DMS153 treated with DMSO at 0.1 percent for 48 hours (cell line): ENCODE measurements around the gene ITLN1.

ENCODE experiments used
- DNase-seq: peaks from one replicate; lab custom pipeline; 2025; ENCODE audit not compliant: unreplicated experiment; lab: John Stamatoyannopoulos, UW

Gene ITLN1

DNA sequence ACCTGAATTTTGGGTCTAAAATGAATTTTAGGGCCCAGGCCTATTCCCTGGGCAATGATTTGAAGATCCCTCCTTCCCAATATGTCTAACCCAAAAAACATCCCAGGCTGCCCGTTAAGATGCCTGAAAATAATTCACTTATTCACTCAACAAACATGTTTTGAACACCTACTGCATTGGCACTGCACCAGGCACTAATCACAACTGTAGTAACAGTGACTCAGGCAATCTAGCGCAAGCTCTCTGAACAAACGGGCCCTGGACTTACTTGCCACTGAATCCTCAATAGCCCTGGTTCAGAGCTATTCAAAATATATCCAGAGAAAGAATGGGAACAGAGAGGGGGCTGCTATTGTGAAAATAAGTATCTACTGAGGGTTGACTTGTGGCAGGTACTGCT lies 26.5 kb downstream of the ITLN1 start:
- DNase-seq, result no peak

DNA sequence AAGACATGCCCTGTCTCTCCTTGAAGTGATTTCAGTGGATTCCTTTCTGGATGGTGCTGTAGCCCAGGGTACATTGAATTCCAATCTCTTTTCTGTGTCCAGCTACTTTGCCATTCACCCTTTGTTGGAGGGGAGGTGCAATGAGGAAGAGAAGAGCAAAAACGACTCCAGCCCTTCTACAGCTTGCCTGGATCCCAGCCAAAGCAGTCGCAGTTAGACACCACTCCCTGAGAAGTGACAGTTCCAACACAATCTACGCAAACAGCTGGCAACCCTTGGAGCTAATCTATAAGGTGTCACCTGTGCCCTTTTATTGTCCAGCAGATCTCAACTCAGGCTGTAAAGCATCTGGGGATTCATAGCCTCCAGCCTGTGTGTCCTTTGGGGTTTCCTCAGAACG lies 26.9 kb downstream of the ITLN1 start:
- no peak for DNase-seq

DNA sequence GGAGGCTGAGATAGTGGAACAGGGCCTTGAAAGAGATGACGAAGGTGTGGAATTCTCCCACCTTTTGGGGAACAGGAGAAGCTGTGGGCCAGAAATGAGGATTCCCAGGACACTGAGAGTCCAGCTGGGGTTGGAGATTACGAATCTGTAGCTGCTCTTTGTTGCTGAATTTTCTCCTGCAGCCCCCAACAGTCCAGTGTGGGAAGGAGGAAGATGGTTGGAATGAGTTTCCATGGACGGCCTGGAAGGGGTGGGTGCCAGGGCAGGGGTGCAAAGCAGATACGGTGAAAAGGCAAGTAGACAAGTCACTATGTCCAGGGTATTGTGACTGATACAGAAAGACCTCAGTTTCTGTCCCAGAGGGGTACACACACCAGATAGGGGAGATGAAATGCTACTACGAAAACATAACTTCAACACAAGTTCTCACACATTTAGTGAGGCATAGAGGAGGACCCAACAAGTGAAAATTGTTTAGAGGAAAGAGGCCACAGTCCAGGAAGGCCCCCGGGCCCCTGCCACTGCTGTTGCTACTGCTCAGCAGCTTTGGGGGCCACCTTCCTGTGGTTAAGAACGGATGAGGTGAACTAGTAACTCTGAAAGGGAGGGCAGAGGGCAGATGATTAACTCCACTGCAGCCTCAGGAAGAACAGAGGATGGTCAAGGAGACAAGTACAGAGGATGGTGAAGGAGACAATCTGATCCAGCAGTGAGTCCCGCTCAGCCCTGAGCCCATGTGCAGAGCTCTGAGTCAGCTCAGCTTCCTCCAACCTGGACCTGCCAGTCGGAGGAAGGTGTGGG lies 29.6 kb downstream of the ITLN1 start:
- DNase-seq, result no peak

DNA sequence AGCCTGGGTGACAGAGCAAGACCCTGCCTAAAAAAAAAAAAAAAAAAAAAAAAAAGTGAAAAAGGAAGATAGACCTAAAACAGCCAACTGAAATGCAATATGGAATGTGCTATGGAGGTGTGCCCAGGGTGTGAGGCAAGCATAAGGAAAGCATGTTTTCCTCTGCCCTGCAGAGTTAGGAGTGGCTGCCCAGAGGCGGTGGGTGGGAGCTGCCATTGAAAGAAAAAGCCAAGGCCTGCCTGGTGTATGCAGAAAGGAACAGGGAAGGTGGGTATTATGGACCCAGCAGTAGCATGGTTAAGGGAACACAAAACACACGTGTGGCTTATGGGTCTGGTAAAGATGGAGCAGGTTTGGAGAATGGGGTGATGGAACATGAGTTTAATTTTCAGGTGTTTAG lies 31.2 kb downstream of the ITLN1 start:
- DNase-seq, result no peak

DNA sequence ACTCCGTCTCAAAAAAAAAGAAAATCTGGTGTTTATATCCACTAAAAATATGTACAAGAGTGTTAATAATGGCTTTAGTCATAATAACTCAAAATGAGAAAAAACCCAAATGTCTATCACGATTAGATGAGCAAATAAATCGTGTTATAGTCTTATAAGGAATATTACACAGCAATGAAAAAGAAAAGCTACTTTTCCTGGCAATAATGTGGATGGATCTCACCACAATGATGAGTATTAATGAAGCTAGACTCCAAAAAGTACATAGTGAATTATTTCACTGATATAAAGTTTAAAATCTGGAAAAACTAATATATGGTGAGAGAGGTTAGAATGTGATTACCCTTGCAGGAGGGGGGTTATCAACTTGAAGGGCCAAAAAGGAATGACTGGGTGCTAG lies 32.0 kb downstream of the ITLN1 start:
- no peak for DNase-seq

DNA sequence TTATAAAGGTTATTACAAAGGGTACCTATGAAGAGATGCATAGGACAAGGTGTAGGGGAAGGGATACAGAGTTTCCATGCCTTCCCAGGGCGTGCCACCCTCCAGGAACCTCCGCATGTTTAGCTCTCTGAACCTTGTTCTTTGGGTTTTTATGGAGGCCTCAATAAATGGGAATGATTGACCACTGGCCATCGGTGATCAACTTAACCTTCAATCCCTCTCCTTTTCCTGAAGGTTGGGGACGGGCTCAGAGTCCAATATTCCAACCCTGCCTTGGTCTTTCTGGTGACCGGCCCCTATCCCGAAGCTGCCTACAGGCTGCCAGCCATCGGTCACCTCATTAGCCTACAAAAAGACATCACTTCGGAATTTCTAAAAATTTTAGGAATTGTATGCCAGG lies 34.0 kb downstream of the ITLN1 start:
- DNase-seq, result no peak

DNA sequence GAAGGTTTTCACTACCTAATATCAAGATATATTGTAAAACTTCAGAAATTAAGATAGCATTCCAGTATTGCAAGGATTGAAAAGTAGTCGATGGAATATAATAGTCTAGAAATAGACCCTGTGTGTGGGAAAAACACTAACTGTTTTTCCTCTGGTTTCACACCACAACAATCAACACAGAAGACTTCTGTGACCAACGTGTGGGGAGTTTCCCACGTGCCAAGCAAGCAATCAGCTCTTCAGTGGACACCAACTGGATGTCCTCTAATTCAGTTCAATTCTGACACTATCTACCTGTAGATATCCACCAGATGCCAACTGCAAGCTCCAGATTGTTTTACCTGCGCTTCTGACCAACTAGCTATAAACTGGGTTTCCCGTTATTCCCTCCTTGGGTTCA lies 34.4 kb downstream of the ITLN1 start:
- DNase-seq, result no peak

DNA sequence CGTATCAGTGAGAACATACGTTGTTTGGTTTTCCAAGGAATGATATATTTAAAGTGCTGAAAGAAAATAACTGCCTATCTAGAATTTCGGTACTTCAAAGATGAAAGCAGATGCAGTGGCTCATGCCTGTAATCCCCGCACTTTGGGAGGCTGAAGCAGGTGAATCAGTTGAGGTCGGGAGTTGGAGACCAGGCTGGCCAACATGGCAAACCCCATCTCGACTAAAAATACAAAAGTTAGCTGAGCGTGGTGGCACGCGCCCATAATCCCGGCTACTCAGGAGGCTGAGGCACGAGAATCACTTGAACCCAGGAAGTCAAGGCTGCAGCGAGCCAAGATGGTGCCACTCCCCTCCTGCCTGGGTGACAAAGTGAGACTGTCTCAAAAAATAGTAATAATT lies 38.7 kb downstream of the ITLN1 start:
- no peak for DNase-seq

DNA sequence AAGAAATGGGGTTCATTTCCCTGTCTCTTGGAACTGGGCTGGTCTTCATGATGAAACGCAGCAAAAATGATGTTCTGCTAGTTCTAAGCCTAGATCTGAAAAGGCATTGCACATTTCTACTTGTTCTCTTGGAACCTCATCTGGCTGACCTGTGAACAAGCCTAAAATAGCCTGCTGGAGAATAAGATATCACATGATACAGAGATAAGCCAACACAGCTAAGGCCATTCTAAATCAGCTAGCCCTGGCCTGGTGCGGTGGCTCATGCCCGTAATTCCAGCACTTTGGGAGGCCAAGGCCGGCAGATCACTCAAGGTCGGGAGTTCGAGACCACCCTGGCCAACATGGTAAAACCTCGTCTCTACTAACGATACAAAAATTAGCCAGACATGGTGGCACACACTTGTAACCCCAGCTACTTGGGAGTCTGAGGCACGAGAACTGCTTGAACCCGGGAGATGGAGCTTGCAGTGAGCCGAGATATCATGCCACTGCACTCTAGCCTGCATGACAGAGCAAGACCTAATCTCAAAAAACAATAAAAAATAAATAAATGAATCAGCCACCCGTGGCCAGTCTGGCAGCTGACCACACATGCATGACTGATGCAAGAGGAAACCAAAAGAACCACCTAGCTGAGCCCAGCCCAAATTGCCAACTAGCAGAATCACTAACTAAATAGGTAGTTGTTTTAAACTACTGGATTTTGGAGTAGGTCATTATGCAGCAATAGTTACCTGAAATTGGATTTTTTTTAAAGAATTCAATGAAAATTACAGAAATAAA lies 40.3 kb downstream of the ITLN1 start:
- DNase-seq, result no peak

DNA sequence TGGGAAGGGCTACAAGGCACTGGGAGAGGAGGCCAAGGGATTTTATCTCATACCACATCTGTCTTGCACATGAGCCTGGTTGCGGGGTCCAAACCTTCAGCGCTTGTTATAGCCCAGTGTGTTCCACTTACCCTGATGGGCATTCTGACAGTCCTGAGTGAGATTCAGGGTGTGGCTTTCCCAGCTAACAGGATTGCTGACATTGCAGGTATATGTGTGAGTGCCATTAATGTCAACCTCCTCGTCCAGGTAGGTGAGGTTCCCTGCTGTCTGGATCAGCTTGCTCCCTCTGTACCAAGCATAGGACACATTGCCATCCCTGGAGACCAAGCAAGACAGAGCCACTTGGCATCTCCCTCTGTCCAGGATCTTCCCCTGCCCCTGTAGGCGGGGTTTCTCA lies 43.9 kb downstream of the ITLN1 start:
- no peak for DNase-seq

DNA sequence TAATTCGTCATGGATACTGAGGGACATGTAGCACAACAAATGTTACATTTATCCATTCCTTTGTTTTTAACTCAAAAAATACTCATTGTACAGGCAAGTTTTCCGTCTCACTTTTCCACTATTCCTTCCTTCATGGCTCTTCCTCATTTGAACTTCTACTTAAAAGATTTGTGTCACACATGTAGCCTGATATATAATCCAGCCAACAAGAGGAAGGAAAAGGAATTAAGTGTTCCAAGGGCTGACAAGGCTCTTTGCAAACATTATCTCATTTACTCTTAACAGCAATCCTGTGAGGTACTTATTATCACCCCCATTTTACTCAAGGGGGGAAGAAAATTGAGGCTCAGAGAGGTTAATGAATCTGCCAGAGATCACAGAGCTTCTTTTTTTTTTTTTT lies 45.2 kb downstream of the ITLN1 start:
- DNase-seq, result no peak

DNA sequence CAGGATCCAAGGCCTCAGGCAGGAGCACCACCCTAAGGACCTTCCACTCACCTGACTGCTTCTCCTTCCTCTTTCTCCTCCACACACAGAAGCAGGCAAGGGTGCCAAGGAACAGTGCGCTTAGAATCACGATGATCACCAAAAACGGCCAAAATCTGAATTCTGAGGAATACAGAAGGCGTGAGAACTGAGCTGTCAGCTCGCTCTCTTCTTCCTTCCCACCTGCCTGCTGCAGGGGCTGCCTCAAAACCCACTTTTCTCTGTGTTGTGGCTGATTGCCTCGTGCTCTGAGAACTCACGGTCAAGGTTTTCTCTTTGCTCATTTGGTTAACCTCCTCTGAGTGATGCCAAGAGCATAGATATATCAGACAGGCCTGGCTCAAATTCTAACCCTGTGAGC lies 46.1 kb downstream of the ITLN1 start:
- DNase-seq, result no peak

DNA sequence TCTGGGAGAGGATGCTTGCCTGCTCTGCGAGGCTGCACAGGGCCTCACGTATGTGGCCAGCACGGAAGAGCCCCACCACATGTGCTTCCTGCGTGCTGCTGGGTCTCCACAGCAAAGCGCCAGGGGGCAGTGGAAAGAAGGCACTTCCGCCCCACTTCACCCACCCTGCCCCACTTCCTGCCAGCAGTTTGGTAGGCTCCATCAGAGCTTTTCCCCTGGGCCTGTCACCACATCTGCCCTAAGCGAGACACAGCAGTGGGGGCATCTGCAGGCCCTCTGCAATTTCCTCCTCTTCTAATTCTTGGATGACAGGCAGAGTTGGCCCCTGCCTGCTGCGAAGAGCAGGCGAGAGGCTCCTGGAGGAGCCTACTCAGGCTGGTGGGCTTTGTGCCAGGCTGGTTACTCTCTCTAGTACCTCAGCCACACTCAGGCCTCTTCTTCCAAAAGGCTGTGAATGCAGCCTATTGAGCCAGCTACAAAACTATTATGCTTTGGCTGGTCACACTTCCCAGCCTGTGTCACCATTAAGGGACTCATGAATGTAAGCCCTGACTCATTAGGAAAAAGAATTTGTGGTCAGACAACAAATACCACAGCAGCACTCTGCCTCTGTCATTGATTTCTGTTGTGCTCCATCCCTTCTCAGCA lies 47.3 kb downstream of the ITLN1 start:
- no peak for DNase-seq

DNA sequence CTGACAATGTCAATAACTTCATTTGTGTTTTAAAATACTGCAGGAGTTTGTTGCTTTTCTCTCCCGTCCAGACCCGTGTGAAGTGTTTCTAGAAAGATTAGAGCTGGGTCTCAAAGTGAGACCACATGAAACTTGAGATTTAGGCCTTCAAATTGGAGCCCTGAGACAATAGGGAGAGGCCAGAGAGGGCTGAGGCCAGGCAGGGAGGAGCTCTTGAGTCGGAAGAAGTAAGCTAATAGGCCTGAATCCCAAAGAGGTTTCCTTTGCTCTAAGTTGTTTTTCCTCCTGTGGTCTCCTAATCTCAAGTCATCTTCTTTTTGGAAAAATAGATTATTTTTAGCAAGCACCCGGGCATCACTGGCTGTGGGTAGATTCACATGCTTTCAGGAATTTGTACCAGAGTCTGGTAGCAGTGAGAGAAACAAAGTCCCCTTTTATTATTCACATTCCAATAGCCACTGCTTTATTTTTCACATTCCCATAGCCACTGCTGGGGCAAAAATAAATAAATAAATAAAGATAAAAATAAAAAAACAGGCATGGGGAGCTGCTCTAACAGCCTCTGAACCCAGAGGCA lies 47.9 kb downstream of the ITLN1 start:
- no peak for DNase-seq

DNA sequence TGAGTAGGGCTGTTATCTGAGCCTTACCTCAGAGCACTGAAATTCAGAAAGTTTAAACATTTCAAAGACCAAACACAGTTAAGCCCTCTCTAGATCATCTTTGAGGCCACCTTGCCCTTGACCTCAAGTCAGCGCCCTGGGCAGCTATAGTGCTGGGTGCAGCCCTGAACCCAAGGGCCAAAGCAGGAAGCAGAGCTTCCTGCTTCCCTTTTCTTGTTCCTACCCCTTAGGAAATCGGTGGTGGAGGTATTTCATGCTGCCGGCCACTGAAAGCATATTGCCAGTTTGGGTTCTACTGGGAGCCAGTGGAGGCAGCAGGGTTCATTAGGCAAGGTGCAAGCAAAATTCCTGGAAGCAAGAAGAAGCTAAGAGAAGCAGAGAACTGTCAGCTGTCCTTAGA lies 48.4 kb downstream of the ITLN1 start:
- DNase-seq, result no peak

DNA sequence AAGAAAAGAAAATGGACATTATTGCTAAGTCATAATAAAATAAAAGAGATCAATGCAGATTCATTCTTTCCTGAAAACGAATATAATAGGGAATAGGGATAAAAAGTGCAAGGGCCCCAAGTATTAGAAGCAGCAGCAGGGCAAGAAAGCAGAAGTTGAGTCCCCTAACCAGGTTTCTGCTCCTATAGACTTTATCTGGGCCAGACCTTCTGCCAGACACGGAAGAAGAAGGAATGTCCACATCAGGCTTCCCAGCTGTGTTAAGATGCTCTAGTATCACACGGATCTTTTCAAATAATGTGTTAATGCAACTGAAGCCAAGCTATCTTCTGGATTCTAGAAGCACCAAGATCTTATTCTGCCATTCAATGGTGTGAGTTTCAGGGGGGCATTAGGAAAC lies 49.2 kb downstream of the ITLN1 start:
- DNase-seq, result no peak

DNA sequence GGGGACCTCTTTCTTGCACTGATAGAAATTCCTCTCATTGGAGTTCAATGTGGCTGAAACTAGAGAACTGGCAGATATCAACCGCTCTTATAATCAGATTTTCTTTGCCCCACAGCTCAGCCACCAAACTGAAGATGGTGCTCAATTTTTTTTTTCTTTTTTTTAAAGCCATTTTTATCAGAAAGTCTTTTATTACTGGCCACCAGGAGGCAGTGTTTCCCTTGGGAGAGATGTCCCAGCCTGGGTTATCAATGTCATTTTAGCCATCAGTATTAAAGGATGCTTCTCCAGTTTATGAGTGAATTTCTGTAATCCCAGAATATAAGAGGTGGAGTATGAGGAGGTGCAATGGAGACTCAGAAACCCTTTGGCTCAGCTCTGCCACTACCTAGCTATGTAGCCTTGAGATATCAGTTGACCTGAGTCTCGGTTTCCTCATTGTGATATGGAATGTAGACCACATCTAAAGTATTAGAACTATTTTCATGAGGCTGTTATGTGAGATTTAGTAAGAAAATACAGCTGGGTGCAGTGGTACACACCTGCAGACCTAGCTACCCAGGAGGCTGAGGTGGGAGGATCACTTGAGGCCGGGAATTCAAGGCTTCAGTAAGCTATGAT lies 49.9 kb downstream of the ITLN1 start:
- DNase-seq, result peak; percentile 8

DNA sequence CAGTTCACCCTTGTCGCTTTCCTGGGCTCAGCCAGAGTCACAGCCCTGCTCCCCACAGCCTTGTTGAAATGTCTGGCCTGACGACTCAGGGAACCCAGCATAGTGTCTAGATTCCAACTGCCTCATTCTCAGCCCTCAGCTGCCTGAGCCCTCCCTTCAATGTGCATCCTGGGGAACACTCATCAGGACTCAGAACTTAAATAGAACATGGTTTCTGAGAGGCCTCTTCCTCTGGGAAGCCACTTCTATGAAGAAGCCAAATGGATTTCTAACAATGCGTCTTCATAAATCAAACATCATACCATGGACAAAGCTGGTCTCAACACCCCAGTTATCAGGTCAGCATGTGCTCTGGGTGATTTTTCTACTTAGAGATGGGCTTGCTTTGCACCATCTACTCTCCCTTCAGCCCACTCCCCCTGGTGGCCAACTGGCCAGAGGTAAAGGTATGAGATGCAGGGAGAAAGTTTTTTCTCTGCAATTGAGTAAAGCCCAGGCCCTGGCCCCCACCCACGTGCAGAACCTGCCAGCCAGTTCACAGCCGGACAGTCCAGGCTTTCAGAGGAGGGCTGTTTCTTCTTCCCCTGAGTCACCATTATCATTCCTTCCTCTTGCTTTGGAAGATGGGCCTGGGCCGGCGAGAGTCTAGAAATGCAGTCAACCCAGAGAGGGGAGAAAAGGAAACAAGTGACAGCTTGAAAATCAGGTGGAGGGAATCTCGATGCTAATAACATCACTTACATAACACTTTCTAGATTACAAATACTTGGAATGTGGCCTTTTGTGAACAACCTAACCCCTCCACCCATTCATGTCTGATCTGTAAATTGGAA lies 54.4 kb downstream of the ITLN1 start:
- DNase-seq, result peak; percentile 60

DNA sequence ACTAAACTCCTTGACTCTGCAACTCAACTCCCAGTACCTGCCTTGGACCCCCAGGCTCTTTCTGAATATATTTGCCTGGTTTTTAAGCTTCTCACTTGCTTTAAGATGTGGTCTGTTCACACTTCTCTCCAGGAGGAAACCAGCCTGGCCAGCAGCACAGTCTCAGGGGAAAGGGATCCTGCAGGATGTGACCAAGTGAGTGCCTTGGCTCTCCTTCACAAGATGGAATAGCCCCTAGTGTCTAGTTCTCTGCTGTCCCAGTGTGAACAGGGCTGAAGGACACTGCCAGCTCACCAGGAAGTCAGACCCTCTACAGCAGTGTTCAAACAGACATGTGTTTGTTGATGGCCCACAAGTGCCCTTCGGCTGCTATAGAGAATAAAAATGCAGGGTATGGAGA lies 55.2 kb downstream of the ITLN1 start:
- peak; percentile 15 for DNase-seq

DNA sequence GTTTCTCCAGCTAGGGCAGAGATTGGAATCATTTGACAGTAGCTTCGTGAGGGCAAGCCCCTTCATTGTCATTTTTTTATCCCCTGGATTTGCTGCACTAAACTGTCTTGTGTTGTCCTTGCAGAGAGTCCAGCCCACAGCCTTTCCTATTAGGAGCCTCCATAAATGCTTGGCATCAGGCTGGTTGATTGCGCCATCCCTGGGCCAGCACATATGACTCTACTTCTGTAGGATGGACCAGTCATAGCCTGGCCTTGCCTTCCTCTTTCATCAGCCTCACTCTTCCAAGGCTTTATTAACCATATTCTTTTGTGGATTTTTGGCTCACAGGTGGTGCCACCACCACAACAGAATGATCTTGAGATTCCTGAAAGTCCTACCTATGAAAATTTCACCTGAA lies 57.6 kb downstream of the ITLN1 start:
- no peak for DNase-seq
